HG03442 (cell line): ENCODE results near the gene VWC2L.

ENCODE experiments used
- ATAC-seq: cut with Tn5 transposase; IDR thresholded peaks from one replicate; pipeline ENCODE4 v1.9.1; 2021; ENCODE audit warnings: mild to moderate bottlenecking, moderate library complexity; ENCODE audit not compliant: unreplicated experiment

Gene VWC2L

DNA sequence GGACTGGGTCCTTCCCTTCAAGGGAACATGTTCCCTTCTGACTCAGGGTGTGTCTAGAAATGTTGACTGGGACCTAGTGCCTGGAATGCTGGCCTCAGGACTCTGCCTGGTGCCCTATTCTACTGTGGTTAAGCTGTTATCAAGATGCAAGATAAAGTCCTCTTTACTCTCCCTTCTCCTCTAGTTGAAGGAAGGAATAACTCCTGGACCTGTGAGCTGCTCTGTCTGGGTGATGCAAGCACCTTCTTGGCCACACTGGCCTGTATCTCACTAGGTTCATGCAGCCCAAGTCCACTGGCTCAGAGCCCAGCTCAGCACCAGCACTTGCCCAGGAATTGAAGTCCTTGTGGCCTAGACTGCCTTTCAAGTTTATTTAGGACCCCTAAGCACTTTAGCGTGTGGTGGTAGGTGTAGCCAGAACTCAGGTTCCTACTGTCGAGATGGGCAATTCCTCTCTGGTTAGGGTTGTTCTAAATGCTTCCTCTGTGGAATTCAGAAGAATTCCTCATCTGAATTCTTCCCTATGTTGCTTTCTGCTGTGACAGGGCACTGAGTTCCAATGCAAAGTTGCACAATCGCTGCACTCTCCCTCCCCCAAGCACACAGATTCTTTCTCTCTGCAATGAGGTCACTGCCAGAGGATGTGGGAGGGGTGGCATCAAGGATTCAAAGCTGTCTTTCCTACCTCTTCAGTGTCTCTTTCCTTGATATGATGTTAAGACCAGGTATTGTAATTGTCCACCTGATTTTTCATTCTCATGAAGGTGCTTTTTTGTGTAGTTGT lies 54.7 kb downstream of the VWC2L start:
- ATAC-seq: no peak

DNA sequence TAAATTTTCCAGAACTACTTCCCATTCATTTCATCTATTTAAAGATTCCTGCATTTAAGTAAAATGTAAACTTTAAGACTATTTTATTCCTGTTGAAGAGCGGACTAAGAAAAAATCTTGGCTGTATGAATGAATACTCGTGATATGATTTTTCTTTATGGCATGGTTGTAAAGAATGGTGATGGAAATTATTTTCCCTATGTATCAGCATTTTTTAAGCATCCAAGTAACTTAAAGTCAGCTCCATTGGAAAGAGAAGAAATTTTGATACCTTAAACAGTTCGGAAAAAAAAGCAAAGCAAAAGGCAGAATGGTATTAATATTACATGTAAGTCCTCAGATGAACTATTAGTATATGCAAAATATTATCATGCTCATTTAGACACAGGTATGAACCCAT lies 58.9 kb downstream of the VWC2L start:
- no peak for ATAC-seq

DNA sequence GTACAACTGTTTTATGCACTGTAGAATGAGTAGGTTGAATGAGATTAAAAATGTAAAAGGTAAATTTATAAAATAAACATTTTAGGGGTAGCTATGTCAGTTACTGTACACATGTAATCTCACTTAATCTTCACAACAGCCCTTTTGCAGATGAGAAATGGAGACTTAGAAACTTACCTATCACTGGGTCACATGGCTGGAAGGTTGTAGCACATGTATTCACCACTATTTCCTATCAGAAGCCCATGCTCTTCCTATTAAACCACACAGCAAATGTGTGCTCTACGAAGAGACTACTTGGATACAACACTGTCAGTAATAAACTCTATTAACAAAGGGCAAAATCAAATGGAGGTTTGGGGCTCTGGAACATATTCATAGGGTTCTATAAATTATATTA lies 60.5 kb downstream of the VWC2L start:
- ATAC-seq: no peak

DNA sequence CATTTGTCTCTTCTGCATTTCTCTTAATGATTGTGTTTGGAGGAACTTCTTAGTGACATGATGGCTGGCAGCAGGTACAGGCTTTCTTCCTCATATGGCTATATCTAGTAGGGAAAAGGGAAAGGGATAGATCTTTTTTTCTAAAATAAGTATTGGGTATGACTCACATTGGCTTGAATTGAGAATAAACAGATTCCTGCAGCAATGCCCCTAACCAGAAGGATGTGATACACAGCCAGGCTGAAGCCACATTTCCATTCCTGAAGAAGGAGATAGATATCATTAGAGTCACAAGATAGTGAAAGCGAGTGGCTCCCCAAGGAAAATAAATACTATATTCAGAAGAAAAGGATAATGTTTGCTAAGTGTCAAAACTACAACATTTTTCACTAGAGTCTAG lies 61.1 kb downstream of the VWC2L start:
- ATAC-seq: no peak

DNA sequence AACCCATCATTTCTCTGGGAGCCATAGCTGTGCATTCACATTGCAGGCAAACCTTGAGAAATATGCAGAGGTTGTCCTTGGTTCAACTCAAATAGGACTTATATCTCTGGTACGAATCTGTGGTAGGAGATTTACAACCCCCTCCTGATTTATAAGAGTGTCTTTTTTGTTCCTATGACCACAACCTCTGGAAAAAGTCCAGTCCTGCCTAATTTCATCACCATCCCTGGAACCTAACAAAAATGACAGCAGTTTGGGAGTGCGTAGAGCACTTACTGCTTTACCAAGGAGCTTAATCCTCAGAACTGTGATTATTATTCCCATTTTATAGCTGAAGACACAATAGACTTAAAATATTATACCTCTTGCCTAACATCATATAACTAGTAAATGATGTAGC lies 66.5 kb downstream of the VWC2L start:
- no peak for ATAC-seq

DNA sequence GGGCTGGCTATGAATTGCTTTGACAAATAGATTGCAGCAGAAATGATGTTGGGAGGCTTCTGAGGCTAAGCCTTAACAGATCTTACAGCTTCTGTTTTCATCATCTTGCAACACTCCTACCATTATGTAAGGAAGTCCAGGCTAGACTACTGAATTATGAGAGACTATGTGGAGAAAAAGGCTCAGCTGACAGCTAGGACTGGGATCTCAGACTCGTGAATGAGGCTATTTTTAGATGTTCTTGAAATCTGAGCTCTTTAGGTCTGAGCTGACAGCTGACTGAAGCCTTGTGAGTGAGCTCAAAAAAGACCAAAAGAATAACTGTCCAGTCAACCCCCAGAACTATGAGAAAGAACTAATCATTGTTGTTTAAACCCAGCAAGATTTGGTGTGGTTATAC lies 70.3 kb downstream of the VWC2L start:
- no peak for ATAC-seq

DNA sequence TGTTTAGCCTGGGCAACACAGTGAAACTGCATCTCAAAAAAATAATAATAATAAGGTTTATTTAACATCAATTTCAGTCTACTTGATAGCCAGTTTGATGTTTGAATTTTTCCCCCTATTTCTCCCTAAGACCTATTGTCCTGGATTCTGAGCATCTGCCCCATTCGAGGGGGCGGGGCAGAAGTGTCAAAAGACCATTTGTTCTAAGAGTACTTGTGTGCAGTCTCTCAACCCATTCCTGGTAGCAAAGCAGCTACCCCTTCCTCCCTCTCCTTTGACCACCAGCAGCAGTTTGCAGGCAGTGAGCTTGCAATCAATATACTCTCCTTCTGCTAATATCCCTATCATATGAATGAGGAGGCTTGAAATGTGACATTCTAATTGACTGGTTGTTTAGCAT lies 71.9 kb downstream of the VWC2L start:
- ATAC-seq: no peak

DNA sequence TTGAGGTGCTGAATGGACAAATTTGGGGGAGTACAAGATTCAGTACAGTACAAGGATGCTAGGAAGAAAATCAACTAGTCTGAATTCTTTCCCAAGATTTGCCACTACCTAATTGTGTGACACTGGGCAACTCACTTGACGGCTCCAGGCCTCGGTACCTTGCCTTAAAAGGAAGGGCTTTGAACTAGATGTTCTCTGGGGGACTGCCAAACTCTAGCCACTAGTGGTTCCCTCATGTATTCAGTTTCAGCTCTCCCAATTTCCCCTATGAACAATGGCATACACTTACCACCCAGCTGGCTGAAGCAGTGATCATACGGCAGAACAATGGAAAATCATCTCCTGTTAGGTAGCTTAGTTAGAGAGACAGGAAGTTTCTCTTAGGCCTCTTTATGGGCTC lies 73.4 kb downstream of the VWC2L start:
- no peak for ATAC-seq

DNA sequence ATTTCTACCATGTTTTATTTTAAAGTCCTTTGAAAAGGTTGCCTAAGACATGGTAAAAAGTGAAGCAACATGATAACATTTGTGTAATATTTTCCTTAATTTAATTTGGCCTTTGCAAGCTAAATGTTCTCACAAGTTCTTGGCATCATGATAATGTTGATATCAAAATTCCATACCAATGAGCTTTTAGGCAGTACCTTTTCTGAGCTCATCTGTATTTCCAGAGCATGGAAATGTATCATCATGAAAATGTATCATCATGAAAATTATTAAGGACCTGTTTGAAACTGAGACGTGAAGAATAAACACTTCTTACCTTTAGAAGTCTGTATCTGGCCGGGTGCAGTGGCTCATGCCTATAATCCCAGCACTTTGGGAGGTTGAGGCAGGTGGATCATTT lies 73.8 kb downstream of the VWC2L start:
- no peak for ATAC-seq

DNA sequence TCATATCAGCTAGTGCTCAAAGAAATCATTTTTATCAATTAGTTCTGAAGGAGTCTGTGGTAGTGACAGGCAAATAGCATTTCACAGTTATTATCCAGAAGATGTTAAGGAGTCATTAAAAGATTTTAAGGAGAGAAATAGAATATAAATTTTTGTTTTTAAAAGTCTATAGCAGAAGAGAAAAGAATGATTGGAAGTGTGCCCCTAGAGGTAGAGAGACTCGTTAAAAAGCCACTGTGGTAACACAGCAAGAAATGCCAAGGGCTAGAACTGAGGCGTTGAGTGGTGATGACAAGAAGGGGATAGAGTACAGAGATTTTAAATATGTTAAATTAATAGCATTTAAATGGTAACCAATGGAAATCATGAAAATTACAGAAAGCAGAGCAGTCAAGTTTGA lies 78.3 kb downstream of the VWC2L start:
- ATAC-seq: no peak

DNA sequence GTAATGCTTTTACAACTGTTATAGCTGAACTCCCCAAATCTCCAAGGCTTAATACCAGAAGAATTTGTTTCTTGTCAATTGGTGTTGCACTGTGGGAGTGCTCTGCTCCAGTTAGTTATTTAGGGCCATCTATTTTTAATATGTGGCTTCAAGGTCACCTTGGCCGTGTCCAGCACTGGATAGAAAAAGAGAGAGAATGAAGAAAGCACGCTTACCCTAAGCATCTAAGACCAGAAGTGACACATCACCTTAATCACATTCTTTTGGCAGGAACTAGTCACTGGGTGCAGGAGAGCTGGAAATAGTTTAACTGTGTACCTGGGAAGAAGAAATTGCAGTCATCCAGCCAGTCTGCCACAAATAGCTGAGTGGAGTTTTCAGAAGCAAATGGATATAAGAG lies 78.8 kb downstream of the VWC2L start:
- no peak for ATAC-seq

DNA sequence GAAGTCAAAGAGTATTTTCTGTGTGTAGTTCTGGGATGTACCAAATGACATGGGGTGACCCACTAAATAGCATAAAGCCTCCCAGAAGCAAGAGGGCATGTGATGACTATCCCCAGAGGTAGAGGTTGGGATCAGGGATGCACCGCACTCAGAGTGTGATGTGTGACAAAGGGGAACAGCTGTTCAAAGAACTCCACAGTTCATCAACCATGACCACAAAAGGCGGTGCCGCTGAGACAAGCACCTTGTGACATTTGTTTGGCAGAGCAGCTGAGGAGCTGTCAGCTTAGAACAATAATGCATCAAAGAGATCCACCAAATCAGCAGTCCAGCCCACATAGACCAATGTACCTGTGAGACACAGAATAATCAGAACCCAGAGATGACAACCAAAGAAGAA lies 81.3 kb downstream of the VWC2L start:
- ATAC-seq: peak; percentile 80

DNA sequence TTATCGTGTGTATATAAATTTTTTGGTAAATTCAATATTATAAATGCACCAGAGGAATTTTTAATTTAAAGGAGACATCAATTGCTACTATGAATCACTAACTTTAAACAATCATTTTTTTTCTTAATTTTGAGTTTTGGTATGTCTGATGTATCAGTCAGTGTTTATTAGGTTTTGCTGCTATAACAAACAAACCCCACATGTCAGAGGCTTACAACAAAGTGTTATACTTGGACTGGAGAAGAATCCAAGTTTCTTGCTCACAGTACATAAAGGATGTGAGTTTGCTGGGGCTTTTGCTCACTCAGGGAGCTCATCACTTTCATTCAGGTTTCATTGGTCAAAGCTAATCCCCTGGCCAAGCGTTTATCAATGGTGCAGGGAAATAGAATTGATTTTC lies 81.8 kb downstream of the VWC2L start:
- ATAC-seq: no peak

DNA sequence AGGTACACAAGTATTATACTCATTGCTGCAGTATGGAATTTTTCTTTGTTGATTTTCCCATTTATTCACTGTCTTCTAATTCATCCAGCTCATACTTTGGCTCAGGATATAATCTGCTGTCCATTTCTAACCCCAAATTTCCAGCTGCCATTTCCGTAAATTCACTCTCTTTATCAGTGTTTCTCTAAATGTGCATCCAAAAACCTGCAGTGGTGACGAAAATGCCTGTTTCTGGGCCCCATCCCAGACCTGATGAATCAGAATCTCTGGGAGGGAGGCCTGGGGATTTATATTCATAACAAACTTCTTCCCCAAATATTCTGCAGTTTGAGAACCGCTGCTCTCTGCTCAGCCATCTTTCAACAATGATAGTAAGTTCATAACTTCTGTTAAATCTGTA lies 86.6 kb downstream of the VWC2L start:
- no peak for ATAC-seq

DNA sequence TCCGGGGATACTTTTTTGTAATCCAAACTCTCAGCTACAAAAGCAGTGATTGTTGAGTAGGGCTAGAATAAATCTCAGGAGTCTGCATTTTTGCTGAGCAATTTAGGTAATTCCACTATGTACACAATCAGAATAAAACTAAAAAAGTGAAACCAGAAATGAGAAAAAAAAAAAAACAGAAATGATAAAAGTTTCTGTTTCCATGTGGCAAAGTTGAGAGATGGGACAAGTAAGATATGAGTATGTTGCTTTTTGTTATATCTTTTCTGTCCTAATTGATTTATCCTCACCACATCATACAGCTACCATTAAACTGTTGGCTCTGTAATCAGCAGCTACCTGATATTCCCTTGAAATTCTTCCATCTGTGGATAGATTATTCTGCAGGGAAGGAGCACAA lies 92.7 kb downstream of the VWC2L start:
- no peak for ATAC-seq

DNA sequence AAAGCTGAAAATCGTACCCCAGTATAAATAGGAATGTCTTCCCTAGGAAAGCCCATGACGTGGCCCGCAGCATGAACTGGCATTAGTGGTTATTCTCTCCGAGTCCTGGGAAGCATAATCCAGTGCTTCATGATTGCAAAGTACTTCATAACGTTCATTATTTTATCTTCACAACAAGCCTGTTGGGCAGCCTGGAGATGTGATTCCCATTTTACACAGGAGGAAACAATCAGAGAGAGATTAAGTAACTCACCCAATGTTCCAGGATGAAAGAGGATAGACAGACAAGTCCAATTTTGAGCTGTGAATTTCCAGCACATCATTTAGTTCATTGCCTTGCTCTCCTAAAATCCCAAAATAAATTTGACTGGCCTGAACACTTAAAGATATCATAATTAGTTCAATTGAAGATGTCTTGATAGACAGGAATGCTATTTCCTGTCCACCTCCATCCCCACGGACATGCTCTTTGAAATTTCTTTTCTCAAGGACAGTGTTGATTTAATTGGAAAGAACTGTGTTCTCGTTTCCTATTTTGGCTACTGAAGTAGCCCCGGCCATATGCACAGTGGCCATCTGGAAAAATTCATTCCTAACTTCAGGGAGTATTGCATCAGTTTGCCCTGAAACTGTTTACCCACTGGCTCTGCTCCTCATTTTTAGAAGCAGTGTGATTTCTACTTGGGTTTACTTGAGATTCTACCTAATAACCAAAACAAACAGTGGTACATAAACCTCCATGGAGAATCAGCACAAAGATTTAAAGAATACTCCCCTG lies 93.9 kb downstream of the VWC2L start:
- no peak for ATAC-seq

DNA sequence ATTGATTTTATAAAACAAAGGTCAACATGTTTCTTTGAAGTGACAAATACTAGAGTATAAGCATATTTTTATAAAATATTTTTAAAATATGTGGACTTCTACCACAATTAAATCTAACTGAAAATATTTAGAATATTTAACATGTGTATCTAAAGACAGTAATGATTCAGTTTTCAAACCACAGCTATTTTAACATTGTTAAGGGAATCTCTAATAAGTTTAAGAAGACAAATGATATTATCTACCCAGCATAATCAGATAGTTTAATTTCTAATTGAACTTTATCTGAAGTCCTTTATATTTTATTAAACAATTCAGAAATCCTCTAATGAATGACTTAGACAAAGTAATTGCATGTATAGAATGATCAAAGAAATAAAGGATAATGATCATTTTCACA lies 96.2 kb downstream of the VWC2L start:
- no peak for ATAC-seq

DNA sequence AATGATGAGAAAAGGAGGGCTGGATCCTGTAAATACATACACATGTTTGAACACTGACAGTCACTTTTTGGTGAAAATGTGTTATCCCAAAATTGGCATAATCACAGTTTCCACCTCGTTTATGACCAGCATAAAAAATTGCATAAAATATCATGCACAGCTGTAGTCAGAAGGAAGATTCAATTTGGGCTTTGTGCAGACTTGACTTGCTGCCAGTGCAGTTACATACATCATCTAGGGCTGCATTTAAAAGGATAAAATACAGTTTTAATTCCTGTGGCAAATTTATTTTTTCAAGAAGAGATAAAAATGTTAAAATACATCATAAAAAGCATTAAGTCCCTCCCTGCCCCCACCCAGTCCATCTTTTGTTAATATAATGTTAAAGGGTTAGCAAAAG lies 103.8 kb downstream of the VWC2L start:
- no peak for ATAC-seq

DNA sequence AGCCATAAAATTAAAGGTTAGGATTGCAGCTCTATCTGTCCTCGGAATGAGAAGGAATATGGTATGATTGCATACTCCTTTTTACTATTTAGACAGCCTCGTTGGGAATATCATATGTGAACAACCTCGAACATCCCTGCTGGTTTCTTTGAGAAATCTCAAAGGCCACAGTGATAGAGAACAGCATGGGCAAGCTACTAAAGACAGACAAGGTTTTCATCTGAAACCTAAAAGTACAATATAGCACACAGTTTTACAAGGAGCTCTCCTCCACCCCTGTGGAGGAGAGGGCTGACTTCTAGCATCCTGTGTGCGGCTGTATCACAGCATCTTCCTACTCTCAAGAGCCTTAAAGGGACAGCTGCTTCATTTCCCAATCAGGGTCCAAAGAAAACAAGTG lies 104.3 kb downstream of the VWC2L start:
- ATAC-seq: no peak

DNA sequence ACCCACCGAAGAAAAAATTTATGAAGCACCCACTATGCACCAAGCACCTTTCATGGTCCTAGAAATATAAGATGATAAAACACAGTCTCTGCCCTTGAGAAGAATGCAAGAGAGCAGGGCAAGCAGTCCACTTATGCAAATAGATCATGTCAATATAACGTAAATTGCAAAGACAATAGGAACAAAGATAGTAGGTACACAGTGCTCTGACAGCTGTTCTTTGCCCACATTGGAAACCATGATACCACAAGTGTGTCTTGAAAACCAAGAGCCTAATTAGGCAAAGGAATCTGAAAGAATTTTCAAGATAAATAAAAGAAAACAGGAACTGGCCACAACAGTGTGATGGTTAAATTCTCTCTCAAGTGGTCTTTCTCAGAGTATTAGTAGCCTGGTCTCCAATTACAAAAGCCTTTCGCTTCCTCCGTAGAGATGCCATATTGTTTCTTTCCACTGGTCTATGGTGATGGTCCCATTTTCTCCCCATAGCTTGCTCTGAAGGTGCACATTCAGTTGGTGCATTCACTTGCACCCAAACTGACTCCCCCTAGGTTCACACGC lies 108.5 kb downstream of the VWC2L start:
- no peak for ATAC-seq

DNA sequence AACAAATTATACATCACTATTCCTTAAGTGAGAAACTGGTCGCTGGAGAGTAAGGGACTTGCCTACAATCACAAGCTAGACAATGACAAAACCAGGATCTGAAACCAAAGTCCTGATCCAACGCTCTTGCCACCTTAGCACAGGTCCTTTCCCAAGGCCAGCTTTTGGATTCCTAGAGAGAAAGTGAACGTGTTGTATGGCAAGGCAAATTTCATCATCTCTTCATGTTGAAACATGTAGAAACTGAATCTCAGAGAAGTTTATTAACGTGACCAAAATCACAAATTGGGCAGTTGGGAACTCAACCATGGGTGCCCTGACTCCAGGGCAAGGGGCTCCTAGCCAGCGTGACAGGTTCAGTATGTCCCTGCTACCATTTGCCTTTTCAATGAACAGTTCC lies 118.2 kb downstream of the VWC2L start:
- ATAC-seq: no peak

DNA sequence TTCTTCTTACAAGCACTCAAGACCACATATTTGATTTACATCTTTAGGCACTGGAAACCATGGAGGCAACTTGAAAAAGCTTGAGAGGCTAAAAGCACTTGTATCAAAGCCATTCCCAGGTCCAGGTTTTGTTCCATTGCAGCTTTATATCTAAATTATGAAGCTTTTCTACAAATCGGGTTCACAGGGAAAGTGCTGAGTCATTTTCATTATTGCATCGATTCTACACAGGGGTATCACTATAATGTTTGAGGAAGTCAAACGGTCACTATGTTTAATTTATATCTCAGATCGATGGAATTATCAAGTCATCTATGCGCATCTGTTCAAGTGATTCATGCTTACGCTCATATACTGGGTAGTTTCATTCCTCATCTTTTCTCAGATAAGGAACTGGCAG lies 118.7 kb downstream of the VWC2L start:
- ATAC-seq: no peak
